ENCODE results near the gene PGAM1.

DNA sequence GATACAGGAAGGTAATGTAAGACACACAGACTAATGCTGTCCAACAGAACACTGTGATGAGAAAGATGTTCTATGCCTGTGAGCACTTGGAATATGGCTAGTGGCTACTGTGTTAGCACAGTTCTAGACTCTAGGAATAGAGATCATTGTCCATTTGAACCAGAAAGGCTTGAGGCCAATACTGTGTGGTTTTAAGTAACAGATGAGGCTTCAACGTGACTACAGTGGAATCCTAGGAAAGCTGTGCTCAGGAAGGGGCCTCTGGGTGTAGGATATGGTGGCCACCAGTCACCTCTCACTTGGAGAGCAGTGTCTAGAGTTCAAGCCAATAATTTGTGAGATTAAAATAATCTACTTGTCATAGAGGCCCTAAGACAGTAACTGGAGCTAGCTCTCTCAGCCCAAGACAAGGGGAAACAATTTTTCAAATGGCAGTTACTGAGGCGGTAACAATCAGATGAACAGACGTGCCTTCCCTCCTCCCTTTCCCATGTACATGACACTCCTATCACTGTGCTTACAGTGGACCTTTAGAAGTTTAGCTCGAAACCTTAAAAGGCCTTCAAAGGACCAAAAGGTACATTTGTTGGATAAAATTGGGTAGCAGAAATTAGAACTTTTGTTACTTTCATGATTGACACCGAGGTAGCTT is 30.2 kb downstream of the PGAM1 start:
- TF ChIP-seq, protein P1, sequence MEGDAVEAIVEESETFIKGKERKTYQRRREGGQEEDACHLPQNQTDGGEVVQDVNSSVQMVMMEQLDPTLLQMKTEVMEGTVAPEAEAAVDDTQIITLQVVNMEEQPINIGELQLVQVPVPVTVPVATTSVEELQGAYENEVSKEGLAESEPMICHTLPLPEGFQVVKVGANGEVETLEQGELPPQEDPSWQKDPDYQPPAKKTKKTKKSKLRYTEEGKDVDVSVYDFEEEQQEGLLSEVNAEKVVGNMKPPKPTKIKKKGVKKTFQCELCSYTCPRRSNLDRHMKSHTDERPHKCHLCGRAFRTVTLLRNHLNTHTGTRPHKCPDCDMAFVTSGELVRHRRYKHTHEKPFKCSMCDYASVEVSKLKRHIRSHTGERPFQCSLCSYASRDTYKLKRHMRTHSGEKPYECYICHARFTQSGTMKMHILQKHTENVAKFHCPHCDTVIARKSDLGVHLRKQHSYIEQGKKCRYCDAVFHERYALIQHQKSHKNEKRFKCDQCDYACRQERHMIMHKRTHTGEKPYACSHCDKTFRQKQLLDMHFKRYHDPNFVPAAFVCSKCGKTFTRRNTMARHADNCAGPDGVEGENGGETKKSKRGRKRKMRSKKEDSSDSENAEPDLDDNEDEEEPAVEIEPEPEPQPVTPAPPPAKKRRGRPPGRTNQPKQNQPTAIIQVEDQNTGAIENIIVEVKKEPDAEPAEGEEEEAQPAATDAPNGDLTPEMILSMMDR (IDR thresholded peaks at IDR 0.05; ENCODE audit: low read depth, low read length), result no peak
- TF ChIP-seq, protein P2, sequence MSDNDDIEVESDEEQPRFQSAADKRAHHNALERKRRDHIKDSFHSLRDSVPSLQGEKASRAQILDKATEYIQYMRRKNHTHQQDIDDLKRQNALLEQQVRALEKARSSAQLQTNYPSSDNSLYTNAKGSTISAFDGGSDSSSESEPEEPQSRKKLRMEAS (IDR thresholded peaks at IDR 0.05; ENCODE audit: low read depth, low read length), result no peak
- TF ChIP-seq POLR2A (IDR thresholded peaks at IDR 0.05; ENCODE audit: extremely low read depth, insufficient read length) (no peak), MYC (IDR thresholded peaks at IDR 0.05; ENCODE audit: low read depth, low read length) (no peak)
